K562 (cell line): ENCODE data around the gene ZNF569. TPM values are rescaled to one million over a fixed set of nuclear protein-coding genes. Genes with fewer than 3 reads are reported as not detected.

Source experiments
- AFF1 ChIP-seq, 2 experiments: fragments of 450-650 bp; IDR thresholded peaks; 2 replicates each; pipeline ENCODE4 v1.6.1; 2018; ENCODE audit warnings: mild to moderate bottlenecking in 2 of 2, low read depth in 1 of 2; ENCODE audit not compliant: partially characterized antibody in 2 of 2
- FUS ChIP-seq: fragments of 200-400 bp; formaldehyde crosslinking; optimal IDR thresholded peaks from 2 replicates; pipeline ENCODE3; 2017; ENCODE audit warnings: low read depth, low read length
- PBX2 ChIP-seq, 2 experiments: IDR thresholded peaks in 1 of 2; conservative IDR thresholded peaks in 1 of 2; 2 replicates each; pipeline ENCODE4 v1.6.1; 2016; ENCODE audit warnings: low read depth in 2 of 2, mild to moderate bottlenecking in 1 of 2, missing compliant biosample characterization in 1 of 2, missing genetic modification characterization in 1 of 2, moderate library complexity in 1 of 2
- SNRNP70 ChIP-seq: fragments of 200-400 bp; formaldehyde crosslinking; optimal IDR thresholded peaks from 2 replicates; pipeline ENCODE3; 2017; ENCODE audit warnings: low read depth, low read length
- TEAD1 ChIP-seq, 2 experiments: fragments of 450-650 bp in 1 of 2; sonication (generic) in 1 of 2; formaldehyde crosslinking; IDR thresholded peaks; 2 replicates each; pipeline versions ENCODE4 v1.4.0 to v1.8.0; 2020 to 2022; ENCODE audit warnings: mild to moderate bottlenecking in 2 of 2, missing genetic modification reagents in 1 of 2
- TRIM25 ChIP-seq: fragments of 450-650 bp; IDR thresholded peaks from 2 replicates; pipeline ENCODE4 v1.7.0; 2016; ENCODE audit warnings: borderline replicate concordance
- ZBTB43 ChIP-seq: sonication (generic); formaldehyde crosslinking; IDR thresholded peaks from 2 replicates; pipeline ENCODE4 v1.8.0; 2023; ENCODE audit warnings: mild to moderate bottlenecking, missing genetic modification reagents
- ZFP1 ChIP-seq: fragments of 450-650 bp; formaldehyde crosslinking; IDR thresholded peaks from 2 replicates; pipeline ENCODE4 v1.4.0; 2020; ENCODE audit warnings: mild to moderate bottlenecking, mixed read lengths
- ZNF24 ChIP-seq: fragments of 450-650 bp; IDR thresholded peaks from 2 replicates; pipeline ENCODE4 v1.6.1; 2016
- ZNF395 ChIP-seq: fragments of 200-800 bp; sonication (Bioruptor generic); IDR thresholded peaks from 2 replicates; pipeline ENCODE4 v1.6.1; 2017; ENCODE audit warnings: missing genetic modification characterization, missing compliant biosample characterization
- ZNF511 ChIP-seq: sonication (generic); formaldehyde crosslinking; IDR thresholded peaks from 2 replicates; pipeline ENCODE4 v1.8.0; 2022; ENCODE audit warnings: mild to moderate bottlenecking, missing genetic modification reagents
- polyA plus RNA-seq, 8 experiments: library from polyadenylated mRNA; depleted of rRNA in 4 of 8; stranded (reverse) in 5 of 8; unstranded in 3 of 8; fragments of >200 nt; fragmentation: Nextera tagmentation in 2 of 8; fragmentation: Illumina TruSeq in 1 of 8; extraction: Ambion mirVana in 2 of 8; extraction: Trizol in 1 of 8; gene quantifications; 2 replicates each; pipeline versions ENCODE4 v1.2.1 to v1.2.3, GENCODE V29; 2011 to 2014; ENCODE audit warnings: inconsistent platforms in 1 of 8, missing spikeins in 1 of 8
- total RNA-seq, 7 experiments: library from RNA; depleted of rRNA in 6 of 7; stranded (reverse); fragments of >200 nt in 6 of 7; fragmentation: Illumina TruSeq in 2 of 7; extraction: Trizol in 2 of 7; gene quantifications; 2 replicates each; pipeline versions ENCODE4 v1.2.1 to v1.2.3, GENCODE V29; 2011 to 2021; ENCODE audit warnings: low replicate concordance in 1 of 7

ZNF569 gene
- total and polyA plus RNA-seq, 9 of the 15 experiments (the other 6 are each of a cell fraction or from before 2014, with no cell fraction given): 2.1 to 5.7 (median 4.5) TPM

- TF ChIP-seq ZNF395 (CRISPR knock-in tag) (no peak), TRIM25 (no peak), ZFP1 (CRISPR knock-in tag) (no peak), TEAD1 (CRISPR knock-in tag; IDR thresholded peaks at IDR 0.05) (no peak), FUS (no peak), ZBTB43 (CRISPR knock-in tag) (no peak), ZNF511 (CRISPR knock-in tag) (no peak), ZNF24 (no peak), SNRNP70 (no peak), AFF1 (IDR thresholded peaks at IDR 0.05; ENCODE audit: low read depth in 1 of 2, partially characterized antibody in 2 of 2) (peak in 1 of 2 experiments; percentile 94), PBX2 (CRISPR knock-in tag; IDR thresholded peaks at IDR 0.05; ENCODE audit: low read depth) (no peak), PBX2 (tag; conservative IDR thresholded peaks at IDR 0.05; ENCODE audit: low read depth) (no peak)
Measured at GRCh38 chr19:37466798-37467607, at the start of gene ZNF569 (continued).
